Measurements from ENCODE around the gene CARD9.

CARD9 gene

GRCh38 chr9:136318111-136318775 lies 55.2 kb downstream of the CARD9 start:
- no peak for DNase-seq

GRCh38 chr9:136317695-136318094 lies 55.8 kb downstream of the CARD9 start:
- DNase-seq: no peak

- DNase-seq: peak; percentile 58
These were observed 56.4 kb downstream of the CARD9 start for GRCh38 chr9:136316896-136317676.

DNA sequence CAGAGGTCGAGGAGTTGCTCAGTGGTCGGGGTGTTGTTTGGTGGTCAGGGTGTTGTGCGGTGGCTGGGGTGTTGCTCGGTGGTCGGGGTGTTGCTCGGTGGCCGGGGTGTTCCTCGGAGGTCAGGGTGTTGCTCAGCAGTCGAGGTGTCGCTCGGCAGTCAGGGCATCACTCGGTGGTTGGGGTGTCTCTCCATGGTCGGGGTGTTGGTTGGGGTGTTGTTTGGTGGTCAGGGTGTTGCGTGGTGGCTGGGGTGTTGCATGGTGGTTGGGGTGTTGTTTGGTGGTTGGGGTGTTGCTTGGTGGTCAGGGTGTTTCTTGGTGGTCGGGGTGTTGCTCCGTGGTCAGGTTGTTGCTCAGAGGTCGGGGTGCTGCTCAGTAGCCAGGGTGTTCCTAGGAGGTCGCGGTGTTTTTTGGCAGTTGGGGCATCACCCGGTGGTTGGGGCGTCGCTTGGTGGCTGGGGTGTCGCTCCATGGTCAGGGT lies 57.2 kb downstream of the CARD9 start:
- no peak for DNase-seq

DNA sequence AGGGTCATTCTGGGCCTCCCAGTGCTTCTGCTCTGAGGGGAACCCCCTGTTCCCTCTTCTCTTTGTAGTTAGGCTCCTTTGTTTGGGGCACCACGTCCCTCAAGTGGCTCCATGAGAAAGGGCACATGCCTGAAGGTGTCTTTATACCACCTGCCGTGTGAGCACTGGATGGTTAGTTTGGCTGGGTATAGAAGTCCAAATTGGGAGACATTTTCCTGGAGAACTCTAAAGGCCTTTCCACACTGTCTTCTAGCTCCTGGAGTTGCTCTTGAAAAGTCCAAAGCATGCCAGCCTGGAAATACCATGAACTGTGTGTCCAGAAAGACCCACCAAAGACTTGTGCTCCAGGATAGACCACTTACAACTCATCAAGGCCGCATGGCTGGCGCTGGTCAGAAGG lies 58.5 kb downstream of the CARD9 start:
- DNase-seq: no peak

DNA sequence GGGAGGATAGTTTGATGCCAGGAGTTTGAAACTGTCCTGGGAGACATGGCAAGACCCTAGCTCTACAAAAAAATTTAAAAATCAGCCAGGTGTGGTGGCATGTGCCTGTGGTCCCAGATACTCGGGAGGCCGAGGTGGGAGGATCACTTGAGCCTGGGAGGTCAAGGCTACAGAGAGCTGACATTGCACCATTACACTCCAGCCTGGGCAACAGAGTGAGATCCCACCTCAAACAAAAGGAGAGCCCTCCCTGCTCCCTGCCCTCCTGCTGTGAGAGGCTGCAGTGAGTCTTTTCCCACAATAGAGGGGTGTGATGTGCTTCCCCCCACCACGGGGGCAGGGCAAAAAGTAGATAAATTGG lies 59.4 kb downstream of the CARD9 start:
- no peak for DNase-seq

Data from NCI-H1694 treated with DMSO at 0.1 percent for 48 hours (cell line).